Transverse colon (tissue), 4 donors: ENCODE results near the gene RNF150. TPM values are rescaled to one million over a fixed set of nuclear protein-coding genes. Genes with fewer than 3 reads are reported as not detected.

Source experiments
- DNase-seq: peaks from one replicate; pipeline ENCODE4 v3.0.0-alpha.2; 2019
- H3K27ac ChIP-seq, 4 donors: fragments of 200-600 bp; sonication (generic); 2 replicates each; pipeline ENCODE4 v1.5.1; 2016 to 2018; ENCODE audit warnings: inconsistent platforms in 4 of 4
- H3K27me3 ChIP-seq: fragments of 200-600 bp; sonication (generic); 2 replicates; pipeline ENCODE4 v1.5.1; 2017; ENCODE audit warnings: inconsistent platforms
- H3K36me3 ChIP-seq, 4 donors: fragments of 200-600 bp; sonication (generic); 2 replicates each; pipeline ENCODE4 v1.5.1; 2017 to 2019; ENCODE audit warnings: inconsistent platforms in 4 of 4
- H3K4me1 ChIP-seq, 4 donors: fragments of 200-600 bp; sonication (generic); 2 replicates each; pipeline ENCODE4 v1.5.1; 2017 to 2020; ENCODE audit warnings: inconsistent platforms in 4 of 4
- H3K4me3 ChIP-seq, 4 donors: fragments of 200-600 bp; sonication (generic); 1 replicate in 1 of 4; 2 replicates in 3 of 4; pipeline versions ENCODE4 v1.5.1 to v1.6.1; 2017 to 2019; ENCODE audit warnings: inconsistent platforms in 4 of 4
- H3K9me3 ChIP-seq, 2 donors: fragments of 200-600 bp; sonication (generic); 2 replicates each; pipeline ENCODE4 v1.5.1; 2017 to 2019; ENCODE audit warnings: inconsistent platforms in 2 of 2
- CTCF ChIP-seq, 5 experiments: fragments of 200-600 bp in 3 of 5; fragments of 450-650 bp in 2 of 5; sonication (generic) in 3 of 5; IDR thresholded peaks; 1 replicate in 2 of 5; 2 replicates in 3 of 5; pipeline ENCODE4 v1.5.1; 2016 to 2017; ENCODE audit warnings: antibody characterized with exemption in 5 of 5, inconsistent platforms in 3 of 5, mild to moderate bottlenecking in 2 of 5, moderate library complexity in 1 of 5
- EP300 ChIP-seq: sonication (generic); formaldehyde crosslinking; IDR thresholded peaks from one replicate; pipeline ENCODE4 v1.6.1; 2017; ENCODE audit warnings: antibody characterized with exemption, low read depth
- POLR2A ChIP-seq: fragments of 450-650 bp; IDR thresholded peaks from one replicate; pipeline ENCODE4 v1.6.1; 2016; ENCODE audit warnings: antibody characterized with exemption, mild to moderate bottlenecking, moderate library complexity
- POLR2AphosphoS5 ChIP-seq, 3 donors: sonication (generic); formaldehyde crosslinking; IDR thresholded peaks; one replicate each; pipeline ENCODE4 v1.6.1; 2016; ENCODE audit warnings: antibody characterized with exemption in 3 of 3
- WGBS, 2 donors: methylation state at CpG; one replicate each; pipeline ENCODE4 v1.1.5; 2018; ENCODE audit warnings: low coverage in 1 of 2; 5-methylcytosine and 5-hydroxymethylcytosine counted together
- in situ Hi-C, 4 donors: fragments of 200-750 bp; cut with MboI; loops; one replicate each; pipeline versions ENCODE4 v1.15.0 to v1.15.1; 2017; ENCODE audit warnings: low sequenced_read_pairs in 3 of 4, low pct_ligation_motif_present in 1 of 4, low pct_unique_long_range_greater_than_20kb in 1 of 4
- intact Hi-C: fragments of 100-400 bp; cut with DNase I; formaldehyde crosslinking; loops from one replicate; pipeline ENCODE4 v1.15.1; 2023; ENCODE audit warnings: low total_unique reads
- total RNA-seq, 4 donors: library from RNA; depleted of rRNA; stranded (reverse); fragments of >200 nt; gene quantifications; one replicate each; pipeline ENCODE4 v1.1.0, GENCODE V29; 2016

RNF150 gene
- total RNA-seq, 4 donors from 2014 or later, result 2.8 to 15.3 (median 7.9) TPM

- in situ Hi-C loops (no loop called here), intact Hi-C loops (loop anchor here (10.0 kb wide), 1 partner anchor 138 kb away; the partner anchor contains the start of gene RNF150)
- Histone ChIP-seq H3K9me3 (no peaks in the 10 kb centered on the region), H3K27me3 (no peaks in the 10 kb centered on the region), H3K4me1 (peaks cover 0 to 13% (median 6%) of the 10 kb centered on the region in 4 donors), H3K36me3 (no peaks in the 10 kb centered on the region), H3K4me3 (no peak overlapping the region), H3K27ac (peak overlapping the region in 1 of 4 donors; percentile 47)
- TF ChIP-seq POLR2AphosphoS5 (IDR thresholded peaks at IDR 0.05) (no peak), CTCF (IDR thresholded peaks at IDR 0.05) (peak in 1 of 5 experiments; percentile 10), POLR2A (no peak)
- DNase-seq, result no peak
Observed at GRCh38 chr4:140996766-140997165, 136.5 kb downstream of the RNF150 start.

DNA sequence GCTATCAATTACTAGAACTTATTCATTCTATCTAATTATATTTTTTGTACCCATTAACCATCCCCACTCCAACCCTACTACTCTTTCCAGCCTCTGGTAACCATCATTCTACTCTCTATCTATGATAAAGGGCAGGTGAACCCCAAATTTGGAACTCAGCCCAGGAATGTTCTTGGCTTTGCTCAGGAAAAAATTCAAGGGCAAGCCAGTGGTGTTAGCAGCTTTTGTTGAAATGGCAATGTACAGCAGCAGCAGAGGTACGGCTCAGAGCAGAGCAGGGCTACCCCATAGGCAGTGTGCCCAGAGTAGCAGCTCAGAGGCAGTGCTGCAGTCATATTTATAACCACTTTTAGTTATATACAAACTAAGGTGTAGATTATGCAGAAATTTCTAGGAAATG lies 138.2 kb downstream of the RNF150 start:
- Histone ChIP-seq H3K36me3 (no peaks in the 10 kb centered on the region), H3K4me3 (no peak overlapping the region), H3K4me1 (peaks cover 0 to 13% (median 6%) of the 10 kb centered on the region in 4 donors), H3K27ac (peak overlapping the region; percentile 3 to 63 (median 61)), H3K9me3 (no peaks in the 10 kb centered on the region), H3K27me3 (no peaks in the 10 kb centered on the region)
- in situ Hi-C loops (no loop called here), intact Hi-C loops (loop anchor here (10.0 kb wide), 1 partner anchor 140 kb away; the partner anchor contains the start of gene RNF150)
- WGBS, 2 donors, result 96% methylated on average over 1 of the region's 1 CpG; no CpG with 5 or more reads in 1 of the 2 donors
- DNase-seq, result no peak
- TF ChIP-seq CTCF (IDR thresholded peaks at IDR 0.05) (no peak), POLR2AphosphoS5 (IDR thresholded peaks at IDR 0.05) (peak; percentile 9 to 67 (median 40))

GRCh38 chr4:140994015-140994414 lies 139.3 kb downstream of the RNF150 start:
- no peaks in the 10 kb centered on the region for H3K9me3 ChIP-seq
- intact Hi-C loops, result loop anchor here (10.0 kb wide), 1 partner anchor 141 kb away; the partner anchor contains the start of gene RNF150
- H3K27me3 ChIP-seq, result no peaks in the 10 kb centered on the region
- H3K4me1 ChIP-seq, result peaks cover 0 to 13% (median 6%) of the 10 kb centered on the region in 4 donors
- 20 to 56% methylated on average over 1 of the region's 1 CpG for WGBS, 2 donors
- TF ChIP-seq POLR2AphosphoS5 (IDR thresholded peaks at IDR 0.05), result no peak
- TF ChIP-seq CTCF (IDR thresholded peaks at IDR 0.05), result no peak
- no peak for TF ChIP-seq EP300
- no peak for TF ChIP-seq POLR2A
- H3K27ac ChIP-seq, result peak overlapping the region; percentile 13 to 63 (median 61)
- no peaks in the 10 kb centered on the region for H3K36me3 ChIP-seq
- no peak overlapping the region for H3K4me3 ChIP-seq
- in situ Hi-C loops, result no loop called here
- DNase-seq, result no peak

DNA sequence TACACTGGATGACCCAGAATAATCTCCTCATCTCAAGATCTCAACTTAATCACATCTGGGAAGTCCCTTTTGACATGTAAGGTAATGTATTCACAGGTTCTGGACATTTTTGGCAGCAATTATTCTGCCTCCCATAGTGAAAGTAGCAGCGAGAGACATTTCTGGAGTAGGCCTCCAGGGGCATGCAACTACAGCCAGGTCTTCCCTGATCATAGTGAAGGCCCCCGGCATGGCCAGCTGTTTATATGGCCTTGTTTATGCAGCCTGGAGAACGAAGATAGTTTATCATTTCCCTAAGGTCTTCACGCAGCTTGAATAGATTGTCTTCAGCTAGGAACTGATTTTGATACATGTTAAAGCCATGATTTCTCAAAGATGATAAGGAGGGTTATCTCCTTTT lies 139.9 kb downstream of the RNF150 start:
- DNase-seq, result no peak
- Histone ChIP-seq H3K27me3 (no peaks in the 10 kb centered on the region), H3K4me1 (peaks cover 0 to 13% (median 6%) of the 10 kb centered on the region in 4 donors), H3K9me3 (no peaks in the 10 kb centered on the region), H3K4me3 (no peak overlapping the region), H3K36me3 (no peaks in the 10 kb centered on the region), H3K27ac (peak overlapping the region; percentile 13 to 63 (median 61))
- intact Hi-C loops (loop anchor here (10.0 kb wide), 1 partner anchor 141 kb away; the partner anchor contains the start of gene RNF150), in situ Hi-C loops (no loop called here)
- TF ChIP-seq POLR2A, result no peak
- no peak for TF ChIP-seq POLR2AphosphoS5 (IDR thresholded peaks at IDR 0.05)
- TF ChIP-seq CTCF (IDR thresholded peaks at IDR 0.05), result no peak
- no peak for TF ChIP-seq EP300
- WGBS, 2 donors, result 82 to 100% methylated on average over 1 to 4 of the region's 4 CpGs
